ENCODE measurements around the gene EIF4G3.

Gene EIF4G3

GRCh38 chr1:21020151-21020550, 156.5 kb downstream of the EIF4G3 start:
- TF ChIP-seq ZFX (IDR thresholded peaks at IDR 0.05) = no peak
- H3K27ac ChIP-seq = no peak overlapping the region

- H3K27ac ChIP-seq = peak overlapping the region; percentile 23; the same call in 1 of the 2 replicates
- no peak for TF ChIP-seq CTCF (conservative IDR thresholded peaks at IDR 0.05)
Measured at GRCh38 chr1:21018673-21019072, 158.0 kb downstream of the EIF4G3 start.

- no peak overlapping the region for H3K27ac ChIP-seq
- TF ChIP-seq ZFX (IDR thresholded peaks at IDR 0.05) (no peak), CTCF (conservative IDR thresholded peaks at IDR 0.05) (no peak)
Measured at GRCh38 chr1:21013510-21013909, 163.2 kb downstream of the EIF4G3 start.

GRCh38 chr1:21012937-21013336, 163.8 kb downstream of the EIF4G3 start:
- TF ChIP-seq ZFX (IDR thresholded peaks at IDR 0.05) = no peak
- TF ChIP-seq CTCF (conservative IDR thresholded peaks at IDR 0.05) = no peak
- no peak overlapping the region for H3K27ac ChIP-seq

- no peak overlapping the region for H3K27ac ChIP-seq
- TF ChIP-seq CTCF (conservative IDR thresholded peaks at IDR 0.05) (no peak), ZFX (IDR thresholded peaks at IDR 0.05) (no peak)
Measured at GRCh38 chr1:21007876-21008275, 168.8 kb downstream of the EIF4G3 start.

GRCh38 chr1:21005466-21006239, 171.0 kb downstream of the EIF4G3 start:
- H3K27ac ChIP-seq = no peak overlapping the region
- TF ChIP-seq CTCF (conservative IDR thresholded peaks at IDR 0.05) = no peak
- no peak for TF ChIP-seq ZFX (IDR thresholded peaks at IDR 0.05)

GRCh38 chr1:21003281-21004045, 173.2 kb downstream of the EIF4G3 start:
- TF ChIP-seq CTCF (conservative IDR thresholded peaks at IDR 0.05) (no peak), ZFX (IDR thresholded peaks at IDR 0.05) (no peak)
- H3K27ac ChIP-seq = no peak overlapping the region

Data from C4-2B (cell line).